Measurements from ENCODE around the gene TUBAL3.

DNA sequence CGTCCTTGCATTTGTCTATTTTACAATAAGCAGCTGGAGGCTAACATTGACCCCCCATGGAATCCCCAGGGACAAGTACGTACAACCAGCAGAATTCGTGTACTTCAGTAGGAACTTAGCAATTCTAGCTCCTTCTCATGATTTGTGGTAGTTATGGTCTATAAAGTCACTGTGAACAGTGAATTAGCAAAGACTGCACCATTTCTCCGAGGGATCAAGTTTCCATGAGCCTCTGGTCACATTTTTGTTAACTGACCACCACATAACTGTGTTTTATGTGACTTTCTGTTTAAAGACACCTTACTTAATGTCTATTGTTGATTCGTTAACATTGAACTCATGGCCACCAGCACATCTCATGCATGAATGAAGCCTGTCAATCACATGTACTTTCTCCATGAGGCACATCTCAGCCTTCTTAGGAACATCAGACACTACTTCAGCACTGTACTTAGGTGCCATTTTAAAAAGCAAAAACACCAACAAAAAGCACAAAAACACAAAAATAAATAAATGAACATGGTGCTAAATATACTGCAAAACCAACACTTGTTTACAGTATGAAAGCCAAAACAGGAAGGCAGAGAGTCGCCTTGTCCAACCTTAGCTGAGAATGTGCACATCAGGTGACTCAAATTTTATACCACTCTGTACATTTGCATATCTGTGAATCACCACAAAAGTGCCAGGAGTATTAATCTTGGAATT lies 48.9 kb downstream of the TUBAL3 start:
- no peak for TF ChIP-seq POLR2A (IDR thresholded peaks at IDR 0.05)
- TF ChIP-seq, protein P1, sequence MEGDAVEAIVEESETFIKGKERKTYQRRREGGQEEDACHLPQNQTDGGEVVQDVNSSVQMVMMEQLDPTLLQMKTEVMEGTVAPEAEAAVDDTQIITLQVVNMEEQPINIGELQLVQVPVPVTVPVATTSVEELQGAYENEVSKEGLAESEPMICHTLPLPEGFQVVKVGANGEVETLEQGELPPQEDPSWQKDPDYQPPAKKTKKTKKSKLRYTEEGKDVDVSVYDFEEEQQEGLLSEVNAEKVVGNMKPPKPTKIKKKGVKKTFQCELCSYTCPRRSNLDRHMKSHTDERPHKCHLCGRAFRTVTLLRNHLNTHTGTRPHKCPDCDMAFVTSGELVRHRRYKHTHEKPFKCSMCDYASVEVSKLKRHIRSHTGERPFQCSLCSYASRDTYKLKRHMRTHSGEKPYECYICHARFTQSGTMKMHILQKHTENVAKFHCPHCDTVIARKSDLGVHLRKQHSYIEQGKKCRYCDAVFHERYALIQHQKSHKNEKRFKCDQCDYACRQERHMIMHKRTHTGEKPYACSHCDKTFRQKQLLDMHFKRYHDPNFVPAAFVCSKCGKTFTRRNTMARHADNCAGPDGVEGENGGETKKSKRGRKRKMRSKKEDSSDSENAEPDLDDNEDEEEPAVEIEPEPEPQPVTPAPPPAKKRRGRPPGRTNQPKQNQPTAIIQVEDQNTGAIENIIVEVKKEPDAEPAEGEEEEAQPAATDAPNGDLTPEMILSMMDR (IDR thresholded peaks at IDR 0.05): no peak

Measured in suprapubic skin (tissue), 3 donors.